Dendritic cell treated with granulocyte-macrophage colony-stimulating factor and Interleukin-4, amounts not matched to agents 40 ng/mL and 50 ng/mL, for 4 days (primary cell): Measurements from ENCODE around the gene RRAS2.
A peak's percentile ranks its signal among the peaks of the same experiment; 100 is the strongest.

Source experiments
- H3K27ac Mint-ChIP-seq: one replicate; pipeline ENCODE4 v1.8.0; 2022; ENCODE audit warnings: mild to moderate bottlenecking, mixed read lengths
- H3K27me3 Mint-ChIP-seq: one replicate; pipeline ENCODE4 v1.8.0; 2022; ENCODE audit warnings: mild to moderate bottlenecking, mixed read lengths
- H3K36me3 Mint-ChIP-seq: one replicate; pipeline ENCODE4 v1.8.0; 2022; ENCODE audit warnings: low read depth, mixed read lengths
- H3K4me1 Mint-ChIP-seq: one replicate; pipeline ENCODE4 v1.8.0; 2022; ENCODE audit warnings: low read depth, mixed read lengths
- H3K4me3 Mint-ChIP-seq: one replicate; pipeline ENCODE4 v1.8.0; 2022; ENCODE audit warnings: mild to moderate bottlenecking, moderate library complexity, mixed read lengths
- H3K9me3 Mint-ChIP-seq: one replicate; pipeline ENCODE4 v1.8.0; 2022; ENCODE audit warnings: mixed read lengths
- intact Hi-C: fragments of 100-400 bp; cut with micrococcal nuclease; formaldehyde crosslinking; loops from one replicate; pipeline ENCODE4 v1.15.0; 2022

The RRAS2 gene

GRCh38 chr11:14242187-14242586 lies 116.8 kb downstream of the RRAS2 start:
- Mint-ChIP-seq H3K27me3 (peaks cover 14% of the 10 kb centered on the region), H3K27ac (no peak overlapping the region), H3K36me3 (no peaks in the 10 kb centered on the region), H3K9me3 (no peaks in the 10 kb centered on the region), H3K4me1 (peaks cover 25% of the 10 kb centered on the region), H3K4me3 (no peak overlapping the region)
- intact Hi-C loops: no loop called here

GRCh38 chr11:14240951-14241350 lies 118.0 kb downstream of the RRAS2 start:
- Mint-ChIP-seq H3K4me1 (peaks cover 37% of the 10 kb centered on the region), H3K4me3 (no peak overlapping the region), H3K27ac (peak overlapping the region; percentile 6), H3K27me3 (peaks cover 20% of the 10 kb centered on the region), H3K9me3 (no peaks in the 10 kb centered on the region), H3K36me3 (no peaks in the 10 kb centered on the region)
- intact Hi-C loops: no loop called here

- H3K27ac Mint-ChIP-seq: no peak overlapping the region
- intact Hi-C loops: no loop called here
- peaks cover 27% of the 10 kb centered on the region for H3K27me3 Mint-ChIP-seq
- H3K4me1 Mint-ChIP-seq: peaks cover 42% of the 10 kb centered on the region
- no peaks in the 10 kb centered on the region for H3K36me3 Mint-ChIP-seq
- H3K9me3 Mint-ChIP-seq: no peaks in the 10 kb centered on the region
- H3K4me3 Mint-ChIP-seq: no peak overlapping the region
Measured at GRCh38 chr11:14240221-14240620, 118.8 kb downstream of the RRAS2 start.

GRCh38 chr11:14237444-14237961 lies 121.5 kb downstream of the RRAS2 start:
- intact Hi-C loops: no loop called here
- Mint-ChIP-seq H3K9me3 (no peaks in the 10 kb centered on the region), H3K4me1 (peaks cover 42% of the 10 kb centered on the region), H3K27me3 (peaks cover 37% of the 10 kb centered on the region), H3K27ac (peak overlapping the region; percentile 62), H3K36me3 (no peaks in the 10 kb centered on the region), H3K4me3 (peak overlapping the region; percentile 51)

- Mint-ChIP-seq H3K27me3 (peaks cover 39% of the 10 kb centered on the region), H3K4me3 (no peak overlapping the region), H3K9me3 (no peaks in the 10 kb centered on the region), H3K4me1 (peaks cover 37% of the 10 kb centered on the region), H3K27ac (peak overlapping the region; percentile 19), H3K36me3 (no peaks in the 10 kb centered on the region)
- intact Hi-C loops: no loop called here
Measured at GRCh38 chr11:14235701-14236100, 123.3 kb downstream of the RRAS2 start.

- H3K36me3 Mint-ChIP-seq: no peaks in the 10 kb centered on the region
- H3K27ac Mint-ChIP-seq: no peak overlapping the region
- peaks cover 37% of the 10 kb centered on the region for H3K4me1 Mint-ChIP-seq
- H3K9me3 Mint-ChIP-seq: no peaks in the 10 kb centered on the region
- intact Hi-C loops: no loop called here
- peaks cover 40% of the 10 kb centered on the region for H3K27me3 Mint-ChIP-seq
- no peak overlapping the region for H3K4me3 Mint-ChIP-seq
Measured at GRCh38 chr11:14234446-14234845, 124.5 kb downstream of the RRAS2 start.

- Mint-ChIP-seq H3K4me1 (peaks cover 28% of the 10 kb centered on the region), H3K27ac (no peak overlapping the region), H3K27me3 (peaks cover 40% of the 10 kb centered on the region), H3K4me3 (no peak overlapping the region), H3K9me3 (no peaks in the 10 kb centered on the region), H3K36me3 (no peaks in the 10 kb centered on the region)
- intact Hi-C loops: no loop called here
Measured at GRCh38 chr11:14232652-14233051, 126.3 kb downstream of the RRAS2 start.

- peaks cover 9% of the 10 kb centered on the region for H3K9me3 Mint-ChIP-seq
- H3K36me3 Mint-ChIP-seq: no peaks in the 10 kb centered on the region
- H3K4me3 Mint-ChIP-seq: no peak overlapping the region
- no peak overlapping the region for H3K27ac Mint-ChIP-seq
- H3K27me3 Mint-ChIP-seq: peaks cover 27% of the 10 kb centered on the region
- H3K4me1 Mint-ChIP-seq: peaks cover 7% of the 10 kb centered on the region
- intact Hi-C loops: no loop called here
Measured at GRCh38 chr11:14230407-14230806, 128.6 kb downstream of the RRAS2 start.

GRCh38 chr11:14229472-14229871 lies 129.5 kb downstream of the RRAS2 start:
- Mint-ChIP-seq H3K4me1 (peaks cover 7% of the 10 kb centered on the region), H3K27ac (no peak overlapping the region), H3K4me3 (no peak overlapping the region), H3K27me3 (peaks cover 20% of the 10 kb centered on the region), H3K36me3 (no peaks in the 10 kb centered on the region), H3K9me3 (peaks cover 9% of the 10 kb centered on the region)
- intact Hi-C loops: no loop called here

GRCh38 chr11:14228356-14228755 lies 130.6 kb downstream of the RRAS2 start:
- H3K27ac Mint-ChIP-seq: no peak overlapping the region
- no peaks in the 10 kb centered on the region for H3K36me3 Mint-ChIP-seq
- peaks cover 9% of the 10 kb centered on the region for H3K9me3 Mint-ChIP-seq
- peaks cover 17% of the 10 kb centered on the region for H3K27me3 Mint-ChIP-seq
- intact Hi-C loops: no loop called here
- H3K4me1 Mint-ChIP-seq: peaks cover 7% of the 10 kb centered on the region
- no peak overlapping the region for H3K4me3 Mint-ChIP-seq
